ENCODE results near the gene PTH2R.

- TF ChIP-seq POLR2AphosphoS5 (IDR thresholded peaks at IDR 0.05; ENCODE audit: low read depth, low read length) (no peak), POLR2A (IDR thresholded peaks at IDR 0.05; ENCODE audit: low read depth, low read length) (no peak), TAF1 (IDR thresholded peaks at IDR 0.05; ENCODE audit: borderline replicate concordance, low read depth, low read length) (no peak)
Measured at GRCh38 chr2:208491641-208492040, 85.0 kb downstream of the PTH2R start.
